ENCODE results near the gene CTU2. TPM values are rescaled to one million over a fixed set of nuclear protein-coding genes. Genes with fewer than 3 reads are reported as not detected.
A peak's percentile ranks its signal among the peaks of the same experiment; 100 is the strongest.

CTU2 gene
- total and polyA plus RNA-seq, 10 of the 15 experiments (the other 5 are each of a cell fraction or from before 2014, with no cell fraction given), result 0.32 to 44.5 (median 18.2) TPM

DNA sequence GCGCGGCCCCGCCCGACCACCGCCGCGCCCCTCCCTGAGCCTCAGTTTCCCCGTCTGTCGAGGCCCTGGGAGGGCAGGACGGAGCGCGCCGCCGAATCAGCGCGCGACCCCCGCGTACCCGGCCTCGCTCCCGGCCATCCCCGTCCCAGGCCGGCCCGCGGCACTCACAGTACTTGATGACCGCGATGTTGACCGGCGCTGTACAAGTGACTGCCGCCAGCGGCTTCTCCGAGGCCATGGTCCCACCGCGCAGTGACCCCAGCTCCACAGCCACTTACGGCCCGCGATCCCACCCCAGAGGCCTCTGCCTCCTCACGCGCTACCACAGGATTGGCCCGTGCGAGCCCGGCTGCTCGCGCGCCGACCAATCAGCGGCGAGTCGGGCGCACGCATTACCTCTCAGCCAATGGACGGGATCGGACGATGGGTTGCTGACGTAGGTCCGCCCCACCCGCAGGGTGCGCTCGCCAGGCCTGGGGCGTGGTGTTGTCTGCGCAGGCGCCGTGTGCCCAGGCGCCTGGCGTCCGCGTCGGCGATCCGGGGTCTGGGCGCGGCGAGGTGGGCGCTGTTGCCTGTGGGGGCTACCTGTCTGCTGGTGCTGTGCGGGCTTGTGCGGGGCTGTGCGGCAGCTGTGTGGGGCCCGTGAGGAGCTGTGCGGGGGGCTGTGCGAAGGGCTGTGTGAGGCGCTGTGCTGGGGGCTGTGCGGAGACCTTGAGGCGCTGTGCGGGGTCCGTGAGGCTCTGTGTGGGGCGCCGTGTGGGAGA is 43.3 kb upstream of the CTU2 start, which contains the start of gene MVD (continued):
- TF ChIP-seq, protein P1, sequence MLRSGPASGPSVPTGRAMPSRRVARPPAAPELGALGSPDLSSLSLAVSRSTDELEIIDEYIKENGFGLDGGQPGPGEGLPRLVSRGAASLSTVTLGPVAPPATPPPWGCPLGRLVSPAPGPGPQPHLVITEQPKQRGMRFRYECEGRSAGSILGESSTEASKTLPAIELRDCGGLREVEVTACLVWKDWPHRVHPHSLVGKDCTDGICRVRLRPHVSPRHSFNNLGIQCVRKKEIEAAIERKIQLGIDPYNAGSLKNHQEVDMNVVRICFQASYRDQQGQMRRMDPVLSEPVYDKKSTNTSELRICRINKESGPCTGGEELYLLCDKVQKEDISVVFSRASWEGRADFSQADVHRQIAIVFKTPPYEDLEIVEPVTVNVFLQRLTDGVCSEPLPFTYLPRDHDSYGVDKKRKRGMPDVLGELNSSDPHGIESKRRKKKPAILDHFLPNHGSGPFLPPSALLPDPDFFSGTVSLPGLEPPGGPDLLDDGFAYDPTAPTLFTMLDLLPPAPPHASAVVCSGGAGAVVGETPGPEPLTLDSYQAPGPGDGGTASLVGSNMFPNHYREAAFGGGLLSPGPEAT (IDR thresholded peaks at IDR 0.05; ENCODE audit: low read depth), result no peak
- TF ChIP-seq RUNX3 (IDR thresholded peaks at IDR 0.05; ENCODE audit: low read length) (peak; percentile 43), BHLHE40 (IDR thresholded peaks at IDR 0.05; ENCODE audit: borderline replicate concordance in 1 of 2, low read depth in 2 of 2, low read length in 1 of 2) (peak; percentile 85 to 96; a peak in 3 of 4 replicates), YBX1 (IDR thresholded peaks at IDR 0.05) (no peak), RFX5 (IDR thresholded peaks at IDR 0.05; ENCODE audit: low read depth, low read length) (peak; percentile 91), ZNF622 (IDR thresholded peaks at IDR 0.05) (no peak), FOXK2 (IDR thresholded peaks at IDR 0.05) (no peak), RELA (IDR thresholded peaks at IDR 0.05; ENCODE audit: borderline replicate concordance, partially characterized antibody) (no peak), CEBPB (IDR thresholded peaks at IDR 0.05; ENCODE audit: borderline replicate concordance in 1 of 2, low read depth in 2 of 2, low read length in 2 of 2) (no peak), POLR2AphosphoS2 (IDR thresholded peaks at IDR 0.05; ENCODE audit: low read depth, low read length) (peak; percentile 69; the same call in 1 of the 2 replicates), HDAC2 (IDR thresholded peaks at IDR 0.05) (no peak; the same call in 1 of the 2 replicates), POLR2AphosphoS5 (IDR thresholded peaks at IDR 0.05; ENCODE audit: low read length) (peak; percentile 89), IRF4 (IDR thresholded peaks at IDR 0.05; ENCODE audit: low read depth, low read length) (no peak), TAF1 (IDR thresholded peaks at IDR 0.05; ENCODE audit: borderline replicate concordance, low read depth, low read length) (peak; percentile 69), SIN3A (IDR thresholded peaks at IDR 0.05; ENCODE audit: low read depth, low read length) (peak; percentile 67), SREBF1 (IDR thresholded peaks at IDR 0.05; ENCODE audit: low read length) (no peak), PML (IDR thresholded peaks at IDR 0.05; ENCODE audit: low read length) (no peak; the same call in 1 of the 2 replicates), TARDBP (IDR thresholded peaks at IDR 0.05; ENCODE audit: borderline replicate concordance) (no peak), RBBP5 (conservative IDR thresholded peaks at IDR 0.05) (no peak), RAD51 (IDR thresholded peaks at IDR 0.05) (no peak), CTCF (IDR thresholded peaks at IDR 0.05 in 2 of 3, conservative IDR thresholded peaks at IDR 0.05 in 1 of 3; ENCODE audit: control insufficient read depth in 2 of 3, extremely low read depth in 1 of 3, insufficient read depth in 1 of 3, low read depth in 3 of 3, low read length in 3 of 3) (0 out of 6 replicates have a peak, but pooled peaks of 1 of the 3 experiments have one; percentile 4)
- TF ChIP-seq, protein P2, sequence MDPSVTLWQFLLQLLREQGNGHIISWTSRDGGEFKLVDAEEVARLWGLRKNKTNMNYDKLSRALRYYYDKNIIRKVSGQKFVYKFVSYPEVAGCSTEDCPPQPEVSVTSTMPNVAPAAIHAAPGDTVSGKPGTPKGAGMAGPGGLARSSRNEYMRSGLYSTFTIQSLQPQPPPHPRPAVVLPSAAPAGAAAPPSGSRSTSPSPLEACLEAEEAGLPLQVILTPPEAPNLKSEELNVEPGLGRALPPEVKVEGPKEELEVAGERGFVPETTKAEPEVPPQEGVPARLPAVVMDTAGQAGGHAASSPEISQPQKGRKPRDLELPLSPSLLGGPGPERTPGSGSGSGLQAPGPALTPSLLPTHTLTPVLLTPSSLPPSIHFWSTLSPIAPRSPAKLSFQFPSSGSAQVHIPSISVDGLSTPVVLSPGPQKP (IDR thresholded peaks at IDR 0.05; ENCODE audit: low read depth, low read length), result no peak
- TF ChIP-seq, protein P3, sequence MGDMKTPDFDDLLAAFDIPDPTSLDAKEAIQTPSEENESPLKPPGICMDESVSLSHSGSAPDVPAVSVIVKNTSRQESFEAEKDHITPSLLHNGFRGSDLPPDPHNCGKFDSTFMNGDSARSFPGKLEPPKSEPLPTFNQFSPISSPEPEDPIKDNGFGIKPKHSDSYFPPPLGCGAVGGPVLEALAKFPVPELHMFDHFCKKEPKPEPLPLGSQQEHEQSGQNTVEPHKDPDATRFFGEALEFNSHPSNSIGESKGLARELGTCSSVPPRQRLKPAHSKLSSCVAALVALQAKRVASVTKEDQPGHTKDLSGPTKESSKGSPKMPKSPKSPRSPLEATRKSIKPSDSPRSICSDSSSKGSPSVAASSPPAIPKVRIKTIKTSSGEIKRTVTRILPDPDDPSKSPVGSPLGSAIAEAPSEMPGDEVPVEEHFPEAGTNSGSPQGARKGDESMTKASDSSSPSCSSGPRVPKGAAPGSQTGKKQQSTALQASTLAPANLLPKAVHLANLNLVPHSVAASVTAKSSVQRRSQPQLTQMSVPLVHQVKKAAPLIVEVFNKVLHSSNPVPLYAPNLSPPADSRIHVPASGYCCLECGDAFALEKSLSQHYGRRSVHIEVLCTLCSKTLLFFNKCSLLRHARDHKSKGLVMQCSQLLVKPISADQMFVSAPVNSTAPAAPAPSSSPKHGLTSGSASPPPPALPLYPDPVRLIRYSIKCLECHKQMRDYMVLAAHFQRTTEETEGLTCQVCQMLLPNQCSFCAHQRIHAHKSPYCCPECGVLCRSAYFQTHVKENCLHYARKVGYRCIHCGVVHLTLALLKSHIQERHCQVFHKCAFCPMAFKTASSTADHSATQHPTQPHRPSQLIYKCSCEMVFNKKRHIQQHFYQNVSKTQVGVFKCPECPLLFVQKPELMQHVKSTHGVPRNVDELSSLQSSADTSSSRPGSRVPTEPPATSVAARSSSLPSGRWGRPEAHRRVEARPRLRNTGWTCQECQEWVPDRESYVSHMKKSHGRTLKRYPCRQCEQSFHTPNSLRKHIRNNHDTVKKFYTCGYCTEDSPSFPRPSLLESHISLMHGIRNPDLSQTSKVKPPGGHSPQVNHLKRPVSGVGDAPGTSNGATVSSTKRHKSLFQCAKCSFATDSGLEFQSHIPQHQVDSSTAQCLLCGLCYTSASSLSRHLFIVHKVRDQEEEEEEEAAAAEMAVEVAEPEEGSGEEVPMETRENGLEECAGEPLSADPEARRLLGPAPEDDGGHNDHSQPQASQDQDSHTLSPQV (IDR thresholded peaks at IDR 0.05), result no peak

Data from GM12878 (cell line).